ENCODE measurements around the gene GMEB1.
A peak's percentile ranks its signal among the peaks of the same experiment; 100 is the strongest.
"Not testable (repeated sequence)": the region's sequence is repeated elsewhere in the genome, so short reads cannot be mapped to it uniquely, and the experiment has no call there.

Gene GMEB1, protein sequence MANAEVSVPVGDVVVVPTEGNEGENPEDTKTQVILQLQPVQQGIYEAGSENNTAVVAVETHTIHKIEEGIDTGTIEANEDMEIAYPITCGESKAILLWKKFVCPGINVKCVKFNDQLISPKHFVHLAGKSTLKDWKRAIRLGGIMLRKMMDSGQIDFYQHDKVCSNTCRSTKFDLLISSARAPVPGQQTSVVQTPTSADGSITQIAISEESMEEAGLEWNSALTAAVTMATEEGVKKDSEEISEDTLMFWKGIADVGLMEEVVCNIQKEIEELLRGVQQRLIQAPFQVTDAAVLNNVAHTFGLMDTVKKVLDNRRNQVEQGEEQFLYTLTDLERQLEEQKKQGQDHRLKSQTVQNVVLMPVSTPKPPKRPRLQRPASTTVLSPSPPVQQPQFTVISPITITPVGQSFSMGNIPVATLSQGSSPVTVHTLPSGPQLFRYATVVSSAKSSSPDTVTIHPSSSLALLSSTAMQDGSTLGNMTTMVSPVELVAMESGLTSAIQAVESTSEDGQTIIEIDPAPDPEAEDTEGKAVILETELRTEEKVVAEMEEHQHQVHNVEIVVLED

DNA sequence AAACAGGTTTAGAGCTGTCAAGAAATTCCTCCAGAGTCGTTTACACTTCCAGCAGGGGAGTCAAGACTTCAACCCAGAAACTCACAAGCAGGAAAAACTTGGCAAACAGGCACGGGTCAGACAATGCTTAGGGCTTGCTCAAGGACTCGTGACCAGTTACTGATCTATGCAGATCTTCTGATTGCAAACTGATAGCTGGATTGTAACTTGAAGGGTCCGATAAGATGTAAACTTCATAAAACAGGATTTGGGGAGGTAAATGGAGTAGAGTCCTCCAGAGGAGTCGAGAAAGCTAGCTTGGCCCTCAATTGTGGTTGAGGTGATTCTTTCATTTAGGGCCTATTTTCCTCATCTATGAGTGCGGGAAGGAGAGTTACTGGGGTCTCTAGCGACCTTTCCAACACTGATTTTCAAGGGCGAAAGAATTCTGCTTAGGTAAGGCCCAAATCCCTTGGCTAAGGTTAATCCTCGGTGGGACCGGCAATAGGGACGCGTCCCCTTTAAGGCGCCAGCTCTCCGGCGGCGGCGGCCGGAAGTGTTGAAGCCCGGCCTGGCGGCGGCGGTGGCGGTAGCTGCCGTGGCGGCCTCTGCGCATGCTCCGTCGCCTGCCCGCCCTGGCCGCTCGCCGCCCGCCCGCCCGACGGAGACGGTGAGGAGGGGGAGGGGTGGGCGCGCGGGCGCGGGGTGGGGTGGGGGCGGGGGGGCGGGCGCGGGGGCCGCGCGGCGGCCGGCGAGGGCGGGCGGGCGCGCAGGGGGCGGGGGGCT is at the start of gene GMEB1:
Gene GMEB1, plus strand, starts transcription at position 594 of the 765 bp plus-strand sequence. CDS start 14,829 bp downstream, outside the sequence.
- DNase-seq (ENCODE audit: low read depth) = peak; percentile 54

DNA sequence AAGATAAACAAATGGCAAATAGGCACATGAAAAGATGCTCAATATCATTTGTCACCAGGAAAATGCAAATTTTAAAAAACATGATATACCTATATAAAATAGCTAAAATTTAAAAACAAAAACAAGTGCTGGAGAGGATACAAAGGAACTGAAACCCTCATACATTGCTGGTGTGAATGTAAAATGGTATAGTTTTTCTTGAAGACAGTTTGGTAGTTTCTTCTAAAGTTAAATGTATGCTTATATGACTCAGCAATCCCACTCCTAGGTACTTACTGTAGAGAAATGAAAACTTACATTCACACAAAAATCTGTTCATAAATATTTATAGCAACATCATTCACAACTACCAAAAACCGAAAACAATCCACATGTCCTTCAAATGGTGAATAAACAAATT is 36.9 kb upstream of the GMEB1 start:
- DNase-seq (ENCODE audit: low read depth) = no peak

DNA sequence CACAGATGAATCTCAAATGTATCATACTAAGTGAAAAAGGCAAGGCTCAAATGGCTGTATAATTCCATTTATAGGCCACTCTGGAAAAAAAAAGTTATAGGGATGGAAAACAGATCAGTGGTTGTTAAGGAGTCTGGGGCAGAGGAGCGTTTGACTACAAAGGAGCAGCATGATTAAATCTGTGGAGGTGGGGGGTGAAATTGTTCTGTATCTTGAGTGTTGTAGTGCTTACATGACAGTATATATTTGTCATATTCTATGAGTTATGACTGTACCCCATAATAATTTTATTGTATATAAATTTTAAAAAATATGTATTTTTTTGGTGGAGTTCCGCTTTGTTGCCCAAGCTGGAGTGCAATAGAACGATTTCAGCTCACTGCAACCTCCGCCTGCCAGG is 36.0 kb upstream of the GMEB1 start:
- DNase-seq (ENCODE audit: low read depth) = no peak

DNA sequence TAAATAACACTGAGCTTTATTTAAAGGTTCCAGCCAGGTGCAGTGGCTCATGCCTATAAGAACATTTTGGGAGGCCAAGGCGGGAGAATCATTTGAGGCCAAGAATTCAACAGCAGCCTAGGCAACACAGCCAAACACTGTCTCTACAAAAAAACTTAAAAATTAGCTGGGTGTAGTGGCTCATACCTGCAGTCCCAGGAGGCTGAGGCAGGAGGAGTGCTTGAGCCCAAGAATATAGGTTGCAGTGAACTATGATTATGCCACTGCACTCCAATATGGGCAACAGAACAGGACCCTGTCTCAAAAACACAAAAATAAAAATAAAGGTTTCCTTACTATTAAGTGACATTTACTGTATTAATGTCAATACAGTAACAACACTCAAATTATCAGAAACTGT is 27.8 kb upstream of the GMEB1 start:
- no peak for DNase-seq (ENCODE audit: low read depth)

GRCh38 chr1:28642056-28642846 is 26.3 kb upstream of the GMEB1 start:
- DNase-seq (ENCODE audit: low read depth) = no peak

DNA sequence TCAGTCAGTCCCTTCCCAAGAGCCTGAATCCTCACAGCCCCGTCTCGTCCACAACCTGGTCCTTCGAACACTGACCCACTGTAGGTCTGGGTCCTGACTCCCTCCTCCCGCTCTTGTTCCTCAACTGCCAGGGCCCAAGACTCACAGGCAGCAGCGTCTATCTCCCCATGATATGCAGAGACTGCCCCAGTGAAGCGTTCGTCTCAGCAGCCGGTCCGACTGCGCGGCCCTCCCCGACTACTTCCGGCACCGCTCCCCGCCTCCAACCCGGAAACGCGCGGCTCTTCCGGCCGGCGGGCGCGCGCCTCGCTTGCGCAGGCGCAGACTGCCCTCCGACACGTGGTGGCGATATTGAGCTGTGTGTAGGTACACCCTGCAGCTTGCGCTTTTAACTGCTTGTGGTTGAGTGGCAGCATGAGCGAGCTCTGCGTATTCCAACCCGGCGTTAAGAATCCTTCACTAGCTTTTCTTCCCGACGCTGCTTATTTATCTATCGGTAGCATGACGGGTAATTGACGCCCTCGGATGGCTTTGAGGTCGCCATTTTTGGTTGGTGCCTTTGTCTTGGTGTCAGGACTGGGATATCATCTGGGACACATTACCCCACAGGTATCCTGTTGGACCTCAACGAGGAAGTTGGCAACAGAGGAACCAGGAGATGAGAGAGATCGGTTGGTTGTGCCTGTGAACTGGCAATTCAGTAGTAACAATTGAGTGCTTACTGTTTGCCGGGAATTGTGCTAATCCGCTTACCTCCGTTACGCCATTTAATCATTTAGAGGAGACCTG is 25.5 kb upstream of the GMEB1 start, which contains the start of gene TAF12:
Gene TAF12, minus strand, starts transcription at position 221 of the 789 bp plus-strand sequence. CDS start 20,986 bp downstream, outside the sequence.
- peak; percentile 90 for DNase-seq (ENCODE audit: low read depth)

DNA sequence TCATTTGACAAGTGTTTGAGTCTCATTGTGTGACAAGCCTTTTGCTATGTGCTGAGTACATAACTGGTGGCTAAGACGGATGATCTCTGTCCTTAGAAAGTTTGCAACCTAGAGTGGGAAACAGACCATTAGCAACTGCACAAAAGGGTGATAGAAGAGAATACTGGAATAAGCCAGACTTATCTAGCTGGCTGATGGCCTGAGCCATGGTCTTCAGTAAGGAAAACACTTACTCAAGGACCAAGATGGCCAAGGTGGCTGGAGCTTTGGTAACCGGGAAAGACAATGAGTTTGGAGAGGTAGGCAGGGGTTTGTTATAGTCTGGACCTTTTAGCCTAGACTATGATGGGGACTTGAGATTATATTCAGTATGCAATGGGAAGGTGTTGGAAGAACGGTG is 24.1 kb upstream of the GMEB1 start:
- DNase-seq (ENCODE audit: low read depth) = no peak

DNA sequence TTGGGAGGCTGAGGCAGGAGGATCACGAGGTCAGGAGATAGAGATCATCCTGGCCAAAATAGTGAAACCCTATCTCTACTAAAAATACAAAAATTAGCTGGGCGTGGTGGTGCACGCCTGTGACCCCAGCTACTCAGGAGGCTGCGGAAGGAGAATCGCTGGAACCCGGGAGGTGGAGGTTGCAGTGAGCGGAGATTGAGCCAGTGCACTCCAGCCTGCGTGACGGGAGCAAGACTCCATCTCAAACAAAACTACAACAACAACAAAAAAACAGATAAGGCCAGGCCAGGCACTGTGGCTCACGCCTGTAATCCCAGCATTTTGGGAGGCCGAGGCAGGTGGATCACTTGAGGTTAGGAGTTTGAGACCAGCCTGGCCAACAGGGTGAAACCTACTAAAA is 23.2 kb upstream of the GMEB1 start:
- DNase-seq (ENCODE audit: low read depth) = not testable (repeated sequence)

DNA sequence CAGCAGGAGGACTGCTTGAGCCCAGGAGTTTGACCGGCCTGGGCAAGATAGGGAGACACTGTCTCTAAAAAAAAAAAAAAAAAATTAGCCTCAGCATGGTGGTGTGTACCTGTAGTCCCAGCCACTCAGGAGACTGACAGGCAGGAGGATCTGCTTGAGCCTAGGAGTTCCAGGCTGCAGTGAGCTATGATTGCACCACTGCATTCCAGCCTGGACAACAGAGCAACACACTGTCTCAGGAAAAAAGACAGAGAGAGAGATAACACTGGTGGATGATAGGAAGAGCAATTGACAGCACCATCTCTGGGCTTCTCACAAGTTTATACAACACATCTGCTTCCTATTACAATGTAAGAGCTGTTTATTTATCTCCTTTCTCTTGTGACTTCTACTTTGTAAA is 22.5 kb upstream of the GMEB1 start:
- DNase-seq (ENCODE audit: low read depth) = no peak

- DNase-seq (ENCODE audit: low read depth) = peak; percentile 77
These were observed 20.5 kb upstream of the GMEB1 start for GRCh38 chr1:28648008-28648473.

DNA sequence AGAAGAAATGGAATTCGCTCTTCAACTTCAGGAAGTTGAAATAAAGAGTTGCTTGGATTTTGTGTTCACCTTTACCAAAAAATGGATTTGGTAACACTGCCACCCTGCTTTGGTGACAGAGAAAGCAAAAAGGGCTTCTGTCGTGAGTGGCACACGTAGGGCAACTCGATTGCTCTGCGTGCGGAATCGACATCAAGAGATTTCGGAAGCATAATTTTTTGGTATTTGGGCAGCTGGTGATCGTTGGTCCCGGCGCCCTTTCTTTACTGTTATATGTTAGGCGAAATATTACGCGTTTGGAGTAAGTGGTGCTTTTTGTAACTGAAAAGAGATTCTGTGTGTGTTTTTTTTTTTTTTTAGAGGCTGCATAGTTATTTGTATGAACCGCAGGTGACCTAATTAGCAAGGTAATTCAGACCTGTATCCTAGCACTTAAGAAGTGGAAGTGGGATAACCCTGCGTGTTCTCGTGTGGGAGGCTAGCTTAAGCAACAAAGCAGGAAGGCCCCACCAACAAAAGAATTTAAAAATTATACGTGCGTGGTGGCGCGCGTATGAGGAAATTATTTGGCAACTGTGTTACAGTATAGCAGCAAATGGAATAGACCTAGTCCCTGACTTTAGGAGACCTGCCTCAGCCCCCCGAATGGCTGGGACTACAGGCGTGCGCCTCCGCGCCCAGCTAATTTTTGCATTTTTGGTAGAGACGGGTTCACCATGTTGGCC is 19.9 kb upstream of the GMEB1 start, which contains the start of gene RNU11:
Gene RNU11, plus strand, starts transcription at position 127 of the 725 bp plus-strand sequence.
- DNase-seq (ENCODE audit: low read depth) = peak; percentile 93

DNA sequence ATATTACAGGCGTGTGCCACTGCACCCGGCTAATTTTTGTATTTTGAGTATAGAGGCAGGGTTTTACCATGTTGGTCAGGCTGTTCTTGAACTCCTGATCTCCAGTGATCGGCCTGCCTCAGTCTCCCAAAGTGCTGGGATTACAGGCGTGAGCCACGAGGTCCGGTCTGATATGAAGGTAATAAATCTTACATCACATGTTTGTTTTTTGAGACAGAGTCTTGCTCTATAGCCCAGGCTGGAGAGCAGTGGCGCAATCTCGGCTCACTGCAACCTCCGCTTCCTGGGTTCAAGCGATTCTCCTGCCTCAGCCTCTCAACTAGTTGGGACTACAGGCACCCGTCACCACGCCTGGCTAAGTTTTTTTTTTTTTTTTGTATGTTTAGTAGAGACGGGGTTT is 15.5 kb upstream of the GMEB1 start:
- not testable (repeated sequence) for DNase-seq (ENCODE audit: low read depth)

DNA sequence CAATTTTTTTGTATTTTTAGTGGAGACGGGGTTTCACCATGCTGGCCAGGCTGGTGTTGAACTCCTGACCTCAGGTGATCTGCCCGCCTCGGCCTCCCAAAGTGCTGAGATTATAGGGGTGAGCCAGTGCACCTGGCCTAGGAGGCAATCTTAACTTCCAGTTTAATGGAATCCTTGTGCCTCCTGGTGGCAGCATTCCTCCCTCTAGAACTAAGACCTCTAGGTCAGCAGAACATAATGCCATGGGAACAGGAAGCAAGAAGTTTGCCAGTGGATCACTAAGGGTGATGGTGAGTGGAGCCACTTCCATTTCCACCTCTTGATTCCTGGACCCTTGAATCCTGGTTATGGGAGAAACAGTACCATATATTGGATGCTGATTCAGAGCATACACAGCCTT is 14.7 kb upstream of the GMEB1 start:
- not testable (repeated sequence) for DNase-seq (ENCODE audit: low read depth)

- DNase-seq (ENCODE audit: low read depth) = not testable (repeated sequence)
These were observed 12.9 kb upstream of the GMEB1 start for GRCh38 chr1:28655448-28656311.

DNA sequence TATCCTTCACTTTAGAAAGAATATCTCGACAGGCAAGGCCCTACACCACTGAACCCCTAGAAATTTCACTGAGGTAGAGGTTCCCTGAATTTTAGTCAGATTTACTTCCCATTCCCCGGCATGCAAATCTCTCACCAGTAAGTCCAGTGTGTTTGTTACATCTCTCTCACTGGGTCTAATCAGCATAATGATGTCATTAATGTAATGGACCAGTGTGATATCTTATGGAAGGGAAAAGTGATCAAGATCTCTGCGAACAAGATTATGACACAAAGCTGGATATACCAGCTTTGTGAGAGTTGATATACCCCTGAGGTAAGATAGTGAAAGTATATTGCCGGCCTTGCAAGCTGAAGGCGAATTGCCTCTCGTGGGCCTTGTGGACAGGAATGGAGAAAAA is 12.2 kb upstream of the GMEB1 start:
- no peak for DNase-seq (ENCODE audit: low read depth)

DNA sequence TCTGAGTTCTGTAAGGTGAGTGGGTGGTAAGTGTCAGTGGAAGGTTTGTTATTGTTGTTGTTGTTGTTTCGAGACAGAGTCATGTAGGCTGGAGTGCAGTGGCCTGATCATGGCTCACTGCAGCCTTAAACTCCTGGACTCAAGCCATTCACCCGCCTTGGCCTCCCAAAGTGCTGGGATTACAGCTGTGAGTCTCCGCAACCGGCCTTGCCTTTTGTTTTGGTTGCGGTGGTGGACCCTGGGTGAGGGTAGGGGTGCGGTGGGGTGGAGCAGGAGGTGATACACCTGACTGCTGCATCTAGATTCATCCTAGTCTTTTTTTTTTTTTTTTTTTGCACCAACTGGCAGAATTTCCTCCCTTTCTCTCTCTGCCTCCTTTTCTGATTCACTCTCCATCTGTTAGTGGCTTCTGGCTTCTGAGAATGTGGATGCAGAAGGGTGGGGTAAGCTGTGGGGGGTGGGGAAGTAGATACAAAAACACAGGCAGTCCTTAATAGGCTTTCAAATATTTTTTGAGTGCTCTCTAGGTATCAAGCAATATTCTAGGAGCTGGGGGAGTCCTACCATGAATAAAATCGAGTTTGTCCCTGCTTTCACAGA is 4.6 kb upstream of the GMEB1 start:
- no peak for DNase-seq (ENCODE audit: low read depth)

DNA sequence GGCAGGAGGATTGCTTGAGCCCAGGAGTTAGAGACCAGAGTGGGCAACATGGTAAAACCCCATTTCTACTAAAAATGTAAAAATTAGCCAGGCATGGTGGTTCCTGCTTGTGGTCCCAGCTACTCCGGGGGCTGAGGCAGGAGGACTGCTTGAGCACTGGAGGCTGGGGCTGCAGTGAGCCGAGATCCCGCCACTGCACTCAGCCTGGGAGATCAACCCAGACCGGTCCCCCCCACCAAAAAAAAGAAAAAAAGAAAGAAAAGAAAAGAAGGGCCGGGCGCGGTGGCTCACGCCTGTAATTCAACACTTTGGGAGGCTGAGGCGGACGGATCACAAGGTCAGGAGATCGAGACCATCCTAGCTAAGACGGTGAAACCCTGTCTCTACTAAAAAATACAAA is 1.8 kb upstream of the GMEB1 start:
- no peak for DNase-seq (ENCODE audit: low read depth)

GRCh38 chr1:28668956-28669723 is 556 bp downstream of the GMEB1 start:
- peak; percentile 32 for DNase-seq (ENCODE audit: low read depth)

Data from GM04504 (cell line).